ENCODE results near the gene DUOXA2.

- TF ChIP-seq, protein P1, sequence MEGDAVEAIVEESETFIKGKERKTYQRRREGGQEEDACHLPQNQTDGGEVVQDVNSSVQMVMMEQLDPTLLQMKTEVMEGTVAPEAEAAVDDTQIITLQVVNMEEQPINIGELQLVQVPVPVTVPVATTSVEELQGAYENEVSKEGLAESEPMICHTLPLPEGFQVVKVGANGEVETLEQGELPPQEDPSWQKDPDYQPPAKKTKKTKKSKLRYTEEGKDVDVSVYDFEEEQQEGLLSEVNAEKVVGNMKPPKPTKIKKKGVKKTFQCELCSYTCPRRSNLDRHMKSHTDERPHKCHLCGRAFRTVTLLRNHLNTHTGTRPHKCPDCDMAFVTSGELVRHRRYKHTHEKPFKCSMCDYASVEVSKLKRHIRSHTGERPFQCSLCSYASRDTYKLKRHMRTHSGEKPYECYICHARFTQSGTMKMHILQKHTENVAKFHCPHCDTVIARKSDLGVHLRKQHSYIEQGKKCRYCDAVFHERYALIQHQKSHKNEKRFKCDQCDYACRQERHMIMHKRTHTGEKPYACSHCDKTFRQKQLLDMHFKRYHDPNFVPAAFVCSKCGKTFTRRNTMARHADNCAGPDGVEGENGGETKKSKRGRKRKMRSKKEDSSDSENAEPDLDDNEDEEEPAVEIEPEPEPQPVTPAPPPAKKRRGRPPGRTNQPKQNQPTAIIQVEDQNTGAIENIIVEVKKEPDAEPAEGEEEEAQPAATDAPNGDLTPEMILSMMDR (IDR thresholded peaks at IDR 0.05; ENCODE audit: low read length) = no peak
- no peak for TF ChIP-seq EZH2 (IDR thresholded peaks at IDR 0.05; ENCODE audit: borderline replicate concordance, low read length)
Measured at GRCh38 chr15:45120081-45120972, 6.2 kb downstream of the DUOXA2 start.

All from OCI-LY1 (cell line).